ENCODE results near the gene RIT2.

The RIT2 gene

DNA sequence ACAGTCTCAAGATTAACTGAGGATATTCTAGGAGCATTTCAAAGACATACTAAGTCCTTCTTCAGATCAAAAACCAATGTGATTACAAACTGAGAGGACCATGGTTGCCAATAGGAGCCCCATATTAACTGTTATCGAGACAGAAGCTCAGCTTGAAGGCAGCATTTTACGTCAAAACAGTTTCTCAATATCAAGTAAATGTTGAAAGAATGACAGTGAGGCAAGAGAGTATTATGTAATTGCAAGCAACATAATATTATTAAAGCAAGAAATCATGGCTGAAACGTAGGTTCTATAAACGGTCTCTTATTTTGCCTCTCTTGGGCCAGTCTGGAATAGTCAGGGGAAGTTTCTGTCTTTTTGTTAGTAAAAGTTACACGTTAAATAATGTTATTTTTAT, 22.9 kb downstream of the RIT2 start:
- no peak overlapping the region for H2AFZ ChIP-seq (ENCODE audit: low read depth)
- TF ChIP-seq, protein P1, sequence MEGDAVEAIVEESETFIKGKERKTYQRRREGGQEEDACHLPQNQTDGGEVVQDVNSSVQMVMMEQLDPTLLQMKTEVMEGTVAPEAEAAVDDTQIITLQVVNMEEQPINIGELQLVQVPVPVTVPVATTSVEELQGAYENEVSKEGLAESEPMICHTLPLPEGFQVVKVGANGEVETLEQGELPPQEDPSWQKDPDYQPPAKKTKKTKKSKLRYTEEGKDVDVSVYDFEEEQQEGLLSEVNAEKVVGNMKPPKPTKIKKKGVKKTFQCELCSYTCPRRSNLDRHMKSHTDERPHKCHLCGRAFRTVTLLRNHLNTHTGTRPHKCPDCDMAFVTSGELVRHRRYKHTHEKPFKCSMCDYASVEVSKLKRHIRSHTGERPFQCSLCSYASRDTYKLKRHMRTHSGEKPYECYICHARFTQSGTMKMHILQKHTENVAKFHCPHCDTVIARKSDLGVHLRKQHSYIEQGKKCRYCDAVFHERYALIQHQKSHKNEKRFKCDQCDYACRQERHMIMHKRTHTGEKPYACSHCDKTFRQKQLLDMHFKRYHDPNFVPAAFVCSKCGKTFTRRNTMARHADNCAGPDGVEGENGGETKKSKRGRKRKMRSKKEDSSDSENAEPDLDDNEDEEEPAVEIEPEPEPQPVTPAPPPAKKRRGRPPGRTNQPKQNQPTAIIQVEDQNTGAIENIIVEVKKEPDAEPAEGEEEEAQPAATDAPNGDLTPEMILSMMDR (conservative IDR thresholded peaks at IDR 0.05; ENCODE audit: low read depth, low read length), result no peak
- no peaks in the 10 kb centered on the region for H3K36me3 ChIP-seq (ENCODE audit: insufficient read depth)
- H3K4me2 ChIP-seq, result no peak overlapping the region
- H3K4me3 ChIP-seq (IDR thresholded peaks at IDR 0.05; ENCODE audit: insufficient read depth, low read depth, low read length), result no peak overlapping the region
- no peaks in the 10 kb centered on the region for H4K20me1 ChIP-seq (ENCODE audit: insufficient read depth)
- no peak overlapping the region for H3K27ac ChIP-seq
- H3K79me2 ChIP-seq (ENCODE audit: insufficient read depth, low read depth), result no peaks in the 10 kb centered on the region
- H3K4me1 ChIP-seq (ENCODE audit: low read depth, poor library complexity, severe bottlenecking), result no peaks in the 10 kb centered on the region
- no peaks in the 10 kb centered on the region for H3K27me3 ChIP-seq (ENCODE audit: insufficient read depth, low read depth)
- H3K9ac ChIP-seq, result no peak overlapping the region

DNA sequence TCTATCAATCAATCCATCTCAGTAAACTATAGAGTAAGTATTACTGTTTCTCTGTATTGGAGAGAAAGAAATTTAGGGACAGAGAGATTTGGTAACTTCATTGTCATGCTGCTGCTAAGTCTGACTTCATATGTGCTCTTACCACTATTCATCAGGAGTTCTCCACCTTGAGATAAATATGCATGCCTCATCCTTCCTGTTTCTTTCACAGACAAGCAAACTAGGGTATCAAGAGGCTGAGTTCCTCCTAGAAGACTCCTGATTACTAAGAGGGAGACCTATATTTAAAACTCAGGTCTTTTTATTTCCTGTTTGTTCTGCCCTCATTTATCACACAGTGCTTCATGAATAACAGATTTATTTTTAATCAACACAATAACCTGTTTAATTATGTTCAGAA, 34.1 kb downstream of the RIT2 start:
- Histone ChIP-seq H4K20me1 (ENCODE audit: insufficient read depth) (no peaks in the 10 kb centered on the region), H3K27ac (no peak overlapping the region), H3K4me2 (no peak overlapping the region), H3K79me2 (ENCODE audit: insufficient read depth, low read depth) (no peaks in the 10 kb centered on the region), H3K36me3 (ENCODE audit: insufficient read depth) (no peaks in the 10 kb centered on the region), H2AFZ (ENCODE audit: low read depth) (no peak overlapping the region), H3K27me3 (ENCODE audit: insufficient read depth, low read depth) (no peaks in the 10 kb centered on the region), H3K9ac (no peak overlapping the region), H3K4me1 (ENCODE audit: low read depth, poor library complexity, severe bottlenecking) (no peaks in the 10 kb centered on the region), H3K4me3 (IDR thresholded peaks at IDR 0.05; ENCODE audit: insufficient read depth, low read depth, low read length) (no peak overlapping the region)
- TF ChIP-seq, protein P1 (conservative IDR thresholded peaks at IDR 0.05; ENCODE audit: low read depth, low read length), result no peak

DNA sequence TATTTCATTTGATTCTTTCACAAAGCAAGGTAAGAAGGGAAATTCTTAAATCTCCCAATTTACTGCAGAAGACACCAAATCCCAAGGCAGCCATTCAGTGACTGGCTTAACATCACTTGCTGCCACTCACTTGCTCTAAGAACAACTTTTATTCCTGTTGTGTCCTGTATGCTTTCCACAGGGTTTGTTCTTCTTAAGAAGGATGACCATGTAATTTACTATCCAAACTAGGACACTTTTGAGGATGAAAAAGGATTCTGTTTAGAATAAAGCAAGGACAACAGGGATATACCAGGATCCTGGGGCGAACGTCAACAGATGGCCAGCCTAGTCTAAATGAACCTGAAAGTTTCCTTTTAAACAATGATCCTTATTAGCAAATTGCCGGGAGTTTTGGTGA, 34.8 kb downstream of the RIT2 start:
- H3K27me3 ChIP-seq (ENCODE audit: insufficient read depth, low read depth), result no peaks in the 10 kb centered on the region
- no peaks in the 10 kb centered on the region for H3K79me2 ChIP-seq (ENCODE audit: insufficient read depth, low read depth)
- H2AFZ ChIP-seq (ENCODE audit: low read depth), result no peak overlapping the region
- H3K4me1 ChIP-seq (ENCODE audit: low read depth, poor library complexity, severe bottlenecking), result peaks cover 2% of the 10 kb centered on the region
- no peaks in the 10 kb centered on the region for H3K36me3 ChIP-seq (ENCODE audit: insufficient read depth)
- H3K4me2 ChIP-seq, result no peak overlapping the region
- TF ChIP-seq, protein P1 (conservative IDR thresholded peaks at IDR 0.05; ENCODE audit: low read depth, low read length), result no peak
- no peak overlapping the region for H3K9ac ChIP-seq
- no peak overlapping the region for H3K27ac ChIP-seq
- no peak overlapping the region for H3K4me3 ChIP-seq (IDR thresholded peaks at IDR 0.05; ENCODE audit: insufficient read depth, low read depth, low read length)
- no peaks in the 10 kb centered on the region for H4K20me1 ChIP-seq (ENCODE audit: insufficient read depth)

DNA sequence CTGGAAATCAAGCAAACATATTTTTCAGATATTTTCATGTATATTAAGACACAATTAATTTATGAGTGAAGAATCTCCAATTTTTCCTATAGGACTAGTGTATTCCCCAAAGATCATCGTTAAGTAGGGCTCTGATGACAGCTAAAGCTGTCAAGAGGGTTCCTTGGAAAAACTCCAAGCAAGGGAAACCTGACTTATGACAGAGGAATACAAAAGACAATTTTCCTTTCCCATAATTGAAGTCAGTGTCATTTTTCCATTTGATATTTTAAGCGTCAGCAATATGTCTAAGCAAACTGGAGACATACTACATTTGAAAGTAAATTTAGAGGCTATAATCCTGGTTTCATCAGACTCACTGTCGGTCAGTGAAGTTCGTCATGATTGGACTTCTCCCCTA, 36.1 kb downstream of the RIT2 start:
- H3K27ac ChIP-seq, result no peak overlapping the region
- no peak overlapping the region for H3K9ac ChIP-seq
- H3K4me3 ChIP-seq (IDR thresholded peaks at IDR 0.05; ENCODE audit: insufficient read depth, low read depth, low read length), result no peak overlapping the region
- peaks cover 9% of the 10 kb centered on the region for H3K4me1 ChIP-seq (ENCODE audit: low read depth, poor library complexity, severe bottlenecking)
- H3K27me3 ChIP-seq (ENCODE audit: insufficient read depth, low read depth), result no peaks in the 10 kb centered on the region
- no peaks in the 10 kb centered on the region for H4K20me1 ChIP-seq (ENCODE audit: insufficient read depth)
- H3K36me3 ChIP-seq (ENCODE audit: insufficient read depth), result no peaks in the 10 kb centered on the region
- H2AFZ ChIP-seq (ENCODE audit: low read depth), result no peak overlapping the region
- TF ChIP-seq, protein P1 (conservative IDR thresholded peaks at IDR 0.05; ENCODE audit: low read depth, low read length), result no peak
- no peak overlapping the region for H3K4me2 ChIP-seq
- no peaks in the 10 kb centered on the region for H3K79me2 ChIP-seq (ENCODE audit: insufficient read depth, low read depth)

Data from KMS-11 (cell line).